Stimulated activated CD8-positive, alpha-beta memory T cell treated with anti-CD3 and anti-CD28 coated beads, Interleukin-15, amount 100 ng/mL, for 48 hours (primary cell): ENCODE results near the gene CDH2.

Experiments
- DNase-seq, 2 donors: peaks; one replicate each; pipeline ENCODE4 v3.0.0-alpha.2; 2020; ENCODE audit warnings: low read depth in 2 of 2

Gene CDH2

GRCh38 chr18:27996801-27997272 is 180.1 kb downstream of the CDH2 start:
- no peak for DNase-seq

- no peak for DNase-seq
Measured at GRCh38 chr18:27995770-27996502, 181.0 kb downstream of the CDH2 start.

GRCh38 chr18:27994571-27994970 is 182.4 kb downstream of the CDH2 start:
- no peak for DNase-seq

- no peak for DNase-seq
Measured at GRCh38 chr18:27991391-27991790, 185.5 kb downstream of the CDH2 start.

GRCh38 chr18:27985832-27986231 is 191.1 kb downstream of the CDH2 start:
- DNase-seq: no peak

- no peak for DNase-seq
Measured at GRCh38 chr18:27983780-27984179, 193.2 kb downstream of the CDH2 start.

- DNase-seq: no peak
Measured at GRCh38 chr18:27976806-27977408, 200.0 kb downstream of the CDH2 start.

GRCh38 chr18:27970321-27970720 is 206.6 kb downstream of the CDH2 start:
- DNase-seq: no peak

GRCh38 chr18:27969206-27969605 is 207.7 kb downstream of the CDH2 start:
- DNase-seq: no peak

GRCh38 chr18:27967913-27968824 is 208.8 kb downstream of the CDH2 start:
- DNase-seq: no peak

- no peak for DNase-seq
Measured at GRCh38 chr18:27966881-27967280, 210.0 kb downstream of the CDH2 start.

GRCh38 chr18:27964811-27965210 is 212.1 kb downstream of the CDH2 start:
- DNase-seq: no peak

GRCh38 chr18:27959101-27959500 is 217.8 kb downstream of the CDH2 start:
- DNase-seq: no peak

GRCh38 chr18:27956001-27956640 is 220.8 kb downstream of the CDH2 start:
- DNase-seq: no peak

GRCh38 chr18:27954226-27954625 is 222.7 kb downstream of the CDH2 start:
- no peak for DNase-seq

- DNase-seq: no peak
Measured at GRCh38 chr18:27952741-27953140, 224.2 kb downstream of the CDH2 start.

GRCh38 chr18:27950648-27951228 is 226.2 kb downstream of the CDH2 start:
- no peak for DNase-seq

GRCh38 chr18:27948986-27949385 is 227.9 kb downstream of the CDH2 start:
- DNase-seq: no peak

GRCh38 chr18:27942706-27943105 is 234.2 kb downstream of the CDH2 start:
- DNase-seq: no peak

GRCh38 chr18:27931535-27931934 is 245.4 kb downstream of the CDH2 start:
- DNase-seq: no peak

- DNase-seq: no peak
Measured at GRCh38 chr18:27922780-27923179, 254.2 kb downstream of the CDH2 start.
